OCI-LY1 (cell line): ENCODE results near the gene METTL18.

ENCODE experiments used
- H2AFZ ChIP-seq: fragments of 200-600 bp; sonication (generic), shearing (Covaris generic); 2 replicates; pipeline ENCODE4 v1.6.0; 2014; ENCODE audit warnings: antibody characterized with exemption, mild to moderate bottlenecking, low read length
- H3F3A ChIP-seq: fragments of 200-600 bp; sonication (generic), shearing (Covaris generic); 2 replicates; pipeline ENCODE4 v1.6.0; 2014; ENCODE audit warnings: mild to moderate bottlenecking, antibody characterized with exemption, low read length, moderate library complexity; ENCODE audit not compliant: insufficient read depth
- H3K27ac ChIP-seq: fragments of 200-600 bp; sonication (generic); 2 replicates; pipeline ENCODE4 v1.5.1; 2014; ENCODE audit warnings: low read length, mixed run types, mild to moderate bottlenecking, low read depth; ENCODE audit not compliant: poor library complexity, severe bottlenecking
- H3K27me3 ChIP-seq: fragments of 200-600 bp; sonication (generic); 2 replicates; pipeline ENCODE4 v1.6.0; 2014; ENCODE audit warnings: antibody characterized with exemption, mild to moderate bottlenecking, low read length, moderate library complexity; ENCODE audit not compliant: insufficient read depth
- H3K36me3 ChIP-seq: fragments of 200-600 bp; sonication (generic); 2 replicates; pipeline ENCODE4 v1.6.1; 2014; ENCODE audit warnings: mild to moderate bottlenecking, antibody characterized with exemption, low read length, moderate library complexity, mixed read lengths; ENCODE audit not compliant: insufficient read depth
- H3K4me1 ChIP-seq: fragments of 200-600 bp; sonication (generic); 2 replicates; pipeline ENCODE4 v1.5.1; 2014; ENCODE audit warnings: mild to moderate bottlenecking, low read length, moderate library complexity; ENCODE audit not compliant: insufficient read depth, severe bottlenecking
- H3K4me2 ChIP-seq: fragments of 200-600 bp; sonication (generic), shearing (Covaris generic); 2 replicates; pipeline ENCODE4 v1.6.1; 2014; ENCODE audit warnings: low read length
- H3K4me3 ChIP-seq: fragments of 200-600 bp; sonication (generic); 2 replicates; pipeline ENCODE4 v1.5.1; 2014; ENCODE audit warnings: low read length, low read depth, mild to moderate bottlenecking, mixed read lengths; ENCODE audit not compliant: poor library complexity, severe bottlenecking
- H3K79me2 ChIP-seq: fragments of 200-600 bp; shearing (Covaris generic); 2 replicates; pipeline ENCODE4 v1.6.1; 2016; ENCODE audit warnings: mixed run types, low read length, mixed read lengths; ENCODE audit not compliant: insufficient read depth
- H3K9ac ChIP-seq: fragments of 200-600 bp; sonication (generic), shearing (Covaris generic); 2 replicates; pipeline ENCODE4 v1.6.1; 2014; ENCODE audit warnings: mild to moderate bottlenecking, low read length, mixed read lengths
- H3K9me2 ChIP-seq: fragments of 200-600 bp; sonication (generic), shearing (Covaris generic); 2 replicates; pipeline ENCODE4 v1.6.1; 2014; ENCODE audit warnings: low read depth, mild to moderate bottlenecking, low read length, mixed read lengths
- H3K9me3 ChIP-seq: fragments of 200-600 bp; shearing (Covaris generic); 2 replicates; pipeline ENCODE4 v1.6.1; 2014; ENCODE audit warnings: low read length, mixed read lengths
- H4K20me1 ChIP-seq: fragments of 200-600 bp; sonication (generic), shearing (Covaris generic); 2 replicates; pipeline ENCODE4 v1.6.0; 2016; ENCODE audit warnings: mild to moderate bottlenecking, low read length; ENCODE audit not compliant: insufficient read depth
- CTCF ChIP-seq: fragments of 200-600 bp; sonication (generic), shearing (Covaris generic); IDR thresholded peaks from 2 replicates; pipeline ENCODE4 v1.5.1; 2017; ENCODE audit warnings: mild to moderate bottlenecking, antibody characterized with exemption, low read length, moderate library complexity, mixed read lengths
- EZH2 ChIP-seq: fragments of 200-600 bp; sonication (generic), shearing (Covaris generic); IDR thresholded peaks from 2 replicates; pipeline ENCODE4 v1.8.0; 2017; ENCODE audit warnings: borderline replicate concordance, mixed run types, mild to moderate bottlenecking, antibody characterized with exemption, low read length, moderate library complexity, mixed read lengths

The METTL18 gene

GRCh38 chr1:169776440-169776839 is 18.3 kb downstream of the METTL18 start:
- no peak overlapping the region for H3K27ac ChIP-seq
- no peak overlapping the region for H2AFZ ChIP-seq
- TF ChIP-seq EZH2 = no peak
- no peak for TF ChIP-seq CTCF

GRCh38 chr1:169768161-169768560 is 26.5 kb downstream of the METTL18 start:
- Histone ChIP-seq H3K4me3 (no peak overlapping the region), H3K79me2 (no peaks in the 10 kb centered on the region), H3K36me3 (no peaks in the 10 kb centered on the region), H3K4me1 (no peaks in the 10 kb centered on the region), H3K27me3 (no peaks in the 10 kb centered on the region), H2AFZ (no peak overlapping the region), H3K4me2 (no peak overlapping the region), H3K9me2 (no peaks in the 10 kb centered on the region), H4K20me1 (no peaks in the 10 kb centered on the region), H3K9me3 (no peaks in the 10 kb centered on the region), H3K9ac (no peak overlapping the region), H3F3A (no peaks in the 10 kb centered on the region), H3K27ac (no peak overlapping the region)
- TF ChIP-seq CTCF (no peak), EZH2 (no peak)

More at GRCh38 chr1:169776440-169776839, 18.3 kb downstream of the METTL18 start:
- no peak overlapping the region for H3K9ac ChIP-seq
- H3K27me3 ChIP-seq = no peaks in the 10 kb centered on the region
- H3K9me3 ChIP-seq = no peaks in the 10 kb centered on the region
- H3K4me2 ChIP-seq = no peak overlapping the region
- no peaks in the 10 kb centered on the region for H3K36me3 ChIP-seq
- no peak overlapping the region for H3K4me3 ChIP-seq
- no peaks in the 10 kb centered on the region for H3F3A ChIP-seq
- H3K79me2 ChIP-seq = no peaks in the 10 kb centered on the region
- H4K20me1 ChIP-seq = no peaks in the 10 kb centered on the region
- no peaks in the 10 kb centered on the region for H3K9me2 ChIP-seq
- H3K4me1 ChIP-seq = no peaks in the 10 kb centered on the region

GRCh38 chr1:169765580-169766331 is 29.0 kb downstream of the METTL18 start:
- Histone ChIP-seq H3K4me1 (no peaks in the 10 kb centered on the region), H3K4me3 (no peak overlapping the region), H3K4me2 (no peak overlapping the region), H3K9me2 (no peaks in the 10 kb centered on the region), H4K20me1 (no peaks in the 10 kb centered on the region), H3K27me3 (no peaks in the 10 kb centered on the region), H2AFZ (no peak overlapping the region), H3K79me2 (no peaks in the 10 kb centered on the region), H3K27ac (no peak overlapping the region), H3K9me3 (no peaks in the 10 kb centered on the region), H3K9ac (no peak overlapping the region), H3F3A (no peaks in the 10 kb centered on the region), H3K36me3 (no peaks in the 10 kb centered on the region)
- no peak for TF ChIP-seq EZH2
- TF ChIP-seq CTCF = no peak
